DOHH2 (cell line): ENCODE measurements around the gene RPRM.
"Not testable (repeated sequence)": the region's sequence is repeated elsewhere in the genome, so short reads cannot be mapped to it uniquely, and the experiment has no call there.

ENCODE experiments used
- H3F3A ChIP-seq: fragments of 200-600 bp; sonication (generic), shearing (Covaris generic); 2 replicates; pipeline ENCODE4 v1.6.0; 2016; ENCODE audit warnings: antibody characterized with exemption, mild to moderate bottlenecking; ENCODE audit not compliant: control insufficient read depth, insufficient read depth
- H3K27ac ChIP-seq: fragments of 200-600 bp; sonication (generic); 2 replicates; pipeline ENCODE4 v1.5.1; 2014; ENCODE audit warnings: low read depth, mild to moderate bottlenecking, low read length, moderate library complexity
- H3K27me3 ChIP-seq: fragments of 200-600 bp; sonication (generic); 2 replicates; pipeline ENCODE4 v1.6.1; 2014; ENCODE audit warnings: mild to moderate bottlenecking, low read length, mixed read lengths; ENCODE audit not compliant: control insufficient read depth
- H3K36me3 ChIP-seq: fragments of 200-600 bp; sonication (generic); 2 replicates; pipeline ENCODE4 v1.6.1; 2014; ENCODE audit warnings: mild to moderate bottlenecking, low read length, moderate library complexity, mixed read lengths; ENCODE audit not compliant: control insufficient read depth
- H3K4me1 ChIP-seq: fragments of 200-600 bp; sonication (generic); 2 replicates; pipeline ENCODE4 v1.6.1; 2014; ENCODE audit warnings: mild to moderate bottlenecking, low read length, mixed read lengths; ENCODE audit not compliant: control insufficient read depth
- H3K4me2 ChIP-seq: fragments of 200-600 bp; sonication (generic); 2 replicates; pipeline ENCODE4 v1.6.0; 2014; ENCODE audit warnings: mild to moderate bottlenecking, low read length, moderate library complexity
- H3K4me3 ChIP-seq: fragments of 200-600 bp; sonication (generic); 2 replicates; pipeline ENCODE4 v1.5.1; 2014; ENCODE audit warnings: mild to moderate bottlenecking, low read length, mixed read lengths
- H3K79me2 ChIP-seq: fragments of 200-600 bp; sonication (generic); 2 replicates; pipeline ENCODE4 v1.6.1; 2014; ENCODE audit warnings: mild to moderate bottlenecking, low read length, mixed read lengths; ENCODE audit not compliant: control insufficient read depth
- H3K9me2 ChIP-seq: fragments of 200-600 bp; sonication (generic); replicated peaks from 2 replicates; pipeline ENCODE4 v1.6.1; 2014; ENCODE audit warnings: mild to moderate bottlenecking, low read length, mixed read lengths; ENCODE audit not compliant: control insufficient read depth
- H3K9me3 ChIP-seq: fragments of 200-600 bp; sonication (generic); 2 replicates; pipeline ENCODE4 v1.6.1; 2014; ENCODE audit warnings: antibody characterized with exemption, low read length, mixed read lengths; ENCODE audit not compliant: control insufficient read depth, insufficient read depth
- H4K20me1 ChIP-seq: fragments of 200-600 bp; sonication (generic); 2 replicates; pipeline ENCODE4 v1.6.0; 2014; ENCODE audit warnings: low read depth, mild to moderate bottlenecking, antibody characterized with exemption, low read length, moderate library complexity; ENCODE audit not compliant: control insufficient read depth, insufficient read depth
- EZH2phosphoT487 ChIP-seq: fragments of 200-600 bp; sonication (generic); IDR thresholded peaks from 2 replicates; pipeline ENCODE4 v1.6.1; 2017; ENCODE audit warnings: borderline replicate concordance, mild to moderate bottlenecking, antibody characterized with exemption, low read length, moderate library complexity, mixed read lengths
- TF ChIP-seq, protein P1 (sequence below): fragments of 200-600 bp; sonication (generic); IDR thresholded peaks from one replicate; pipeline ENCODE4 v1.5.1; 2014; ENCODE audit warnings: antibody characterized with exemption, mild to moderate bottlenecking, low read depth, low read length; ENCODE audit not compliant: poor library complexity, severe bottlenecking

The RPRM gene

DNA sequence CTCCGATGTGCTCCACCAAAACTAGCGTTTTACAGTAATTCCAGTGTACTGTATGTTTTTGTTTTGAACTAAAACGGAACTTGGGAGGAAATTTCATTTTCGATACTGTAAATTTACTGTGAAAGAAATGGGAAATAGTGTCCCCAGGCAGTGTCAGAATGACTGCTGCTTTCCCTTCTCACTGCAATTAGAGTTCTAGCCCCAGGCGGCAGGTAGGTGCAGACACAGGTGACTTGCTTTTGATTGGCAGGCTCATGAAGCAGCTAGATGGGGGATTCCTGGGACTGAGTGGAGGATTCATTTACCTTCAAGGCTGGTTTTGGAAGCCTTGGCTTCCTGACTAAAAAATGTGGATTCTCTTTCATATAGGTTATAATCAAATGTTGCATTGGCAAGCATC lies 27.0 kb downstream of the RPRM start:
- no peaks in the 10 kb centered on the region for H3K79me2 ChIP-seq
- H3K4me3 ChIP-seq, result no peak overlapping the region
- no peaks in the 10 kb centered on the region for H3K9me3 ChIP-seq
- no peaks in the 10 kb centered on the region for H4K20me1 ChIP-seq
- H3K4me1 ChIP-seq, result no peaks in the 10 kb centered on the region
- no peak overlapping the region for H3K27ac ChIP-seq
- no peaks in the 10 kb centered on the region; the same call in 1 of the 2 replicates for H3K9me2 ChIP-seq
- H3F3A ChIP-seq, result no peaks in the 10 kb centered on the region
- TF ChIP-seq, protein P1, sequence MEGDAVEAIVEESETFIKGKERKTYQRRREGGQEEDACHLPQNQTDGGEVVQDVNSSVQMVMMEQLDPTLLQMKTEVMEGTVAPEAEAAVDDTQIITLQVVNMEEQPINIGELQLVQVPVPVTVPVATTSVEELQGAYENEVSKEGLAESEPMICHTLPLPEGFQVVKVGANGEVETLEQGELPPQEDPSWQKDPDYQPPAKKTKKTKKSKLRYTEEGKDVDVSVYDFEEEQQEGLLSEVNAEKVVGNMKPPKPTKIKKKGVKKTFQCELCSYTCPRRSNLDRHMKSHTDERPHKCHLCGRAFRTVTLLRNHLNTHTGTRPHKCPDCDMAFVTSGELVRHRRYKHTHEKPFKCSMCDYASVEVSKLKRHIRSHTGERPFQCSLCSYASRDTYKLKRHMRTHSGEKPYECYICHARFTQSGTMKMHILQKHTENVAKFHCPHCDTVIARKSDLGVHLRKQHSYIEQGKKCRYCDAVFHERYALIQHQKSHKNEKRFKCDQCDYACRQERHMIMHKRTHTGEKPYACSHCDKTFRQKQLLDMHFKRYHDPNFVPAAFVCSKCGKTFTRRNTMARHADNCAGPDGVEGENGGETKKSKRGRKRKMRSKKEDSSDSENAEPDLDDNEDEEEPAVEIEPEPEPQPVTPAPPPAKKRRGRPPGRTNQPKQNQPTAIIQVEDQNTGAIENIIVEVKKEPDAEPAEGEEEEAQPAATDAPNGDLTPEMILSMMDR, result no peak
- TF ChIP-seq EZH2phosphoT487, result no peak
- H3K27me3 ChIP-seq, result no peaks in the 10 kb centered on the region
- H3K36me3 ChIP-seq, result no peaks in the 10 kb centered on the region
- no peak overlapping the region for H3K4me2 ChIP-seq

DNA sequence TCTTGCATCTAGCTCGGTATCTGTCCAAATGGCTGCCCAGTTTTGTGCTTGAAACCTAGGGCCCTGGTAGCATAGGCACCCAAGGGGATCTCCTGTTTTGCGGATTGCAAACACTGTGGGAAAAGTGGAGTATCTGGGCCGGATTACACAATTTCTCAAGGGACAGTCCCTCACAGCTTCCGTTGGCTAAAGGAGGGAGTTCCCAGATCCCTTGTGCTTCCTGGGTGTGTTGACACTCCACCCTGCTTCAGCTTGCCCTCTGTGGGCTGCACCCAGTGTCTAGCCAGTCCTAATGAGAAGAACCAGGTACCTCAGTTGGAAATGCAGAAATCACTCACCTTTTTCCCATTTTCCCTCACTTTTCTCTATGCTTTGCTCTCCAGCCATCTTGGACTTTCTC lies 35.5 kb downstream of the RPRM start:
- no peaks in the 10 kb centered on the region; the same call in 1 of the 2 replicates for H3K9me2 ChIP-seq
- H4K20me1 ChIP-seq, result no peaks in the 10 kb centered on the region
- H3K79me2 ChIP-seq, result no peaks in the 10 kb centered on the region
- H3K9me3 ChIP-seq, result no peaks in the 10 kb centered on the region
- no peak overlapping the region for H3K4me3 ChIP-seq
- no peak overlapping the region for H3K27ac ChIP-seq
- H3K4me1 ChIP-seq, result no peaks in the 10 kb centered on the region
- H3K4me2 ChIP-seq, result no peak overlapping the region
- no peaks in the 10 kb centered on the region for H3K36me3 ChIP-seq
- TF ChIP-seq, protein P1, result no peak
- TF ChIP-seq EZH2phosphoT487, result no peak
- H3F3A ChIP-seq, result no peaks in the 10 kb centered on the region
- no peaks in the 10 kb centered on the region for H3K27me3 ChIP-seq

DNA sequence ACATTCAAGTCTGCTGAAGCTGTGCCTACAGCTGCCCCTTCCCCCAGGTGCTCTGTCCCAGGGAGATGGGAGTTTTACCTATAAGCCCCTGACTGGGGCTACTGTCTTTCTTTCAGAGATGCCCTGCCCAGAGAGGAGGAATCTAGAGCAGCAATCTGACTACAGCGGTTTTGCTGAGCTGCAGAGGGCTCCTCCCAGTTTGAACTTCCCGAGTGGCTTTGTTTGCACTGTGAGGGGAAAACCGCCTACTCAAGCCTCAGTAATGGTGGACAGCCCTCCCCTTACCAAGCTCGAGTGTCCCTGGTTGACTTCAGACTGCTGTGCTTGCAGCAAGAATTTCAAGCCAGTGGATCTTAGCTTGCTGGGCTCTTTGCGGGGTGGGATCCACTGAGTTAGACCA lies 35.9 kb downstream of the RPRM start:
- H3K79me2 ChIP-seq, H3K4me3 ChIP-seq, H4K20me1 ChIP-seq, H3K27me3 ChIP-seq, H3K9me3 ChIP-seq, H3K9me2 ChIP-seq, H3K4me2 ChIP-seq, H3K4me1 ChIP-seq, H3K27ac ChIP-seq, H3K36me3 ChIP-seq, H3F3A ChIP-seq: not testable (repeated sequence)

DNA sequence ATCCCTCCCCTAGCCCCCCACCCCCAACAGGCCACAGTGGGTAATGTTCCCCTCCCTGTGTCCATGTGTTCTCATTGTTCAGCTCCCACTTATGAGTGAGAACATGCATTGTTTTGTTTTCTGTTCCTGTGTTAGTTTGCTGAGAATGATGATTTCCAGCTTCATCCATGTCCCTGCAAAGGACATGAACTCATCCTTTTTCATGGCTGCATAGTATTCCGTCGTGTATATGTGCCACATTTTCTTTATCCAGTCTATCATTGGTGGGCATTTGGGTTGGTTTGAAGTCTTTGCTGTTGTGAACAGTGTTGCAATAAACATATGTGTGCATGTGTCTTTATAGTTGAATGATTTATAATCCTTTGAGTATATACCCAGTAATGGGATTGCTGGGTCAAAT lies 38.5 kb downstream of the RPRM start:
- not testable (repeated sequence) for H3K4me3 ChIP-seq, H3K27ac ChIP-seq, H3K4me1 ChIP-seq, H3F3A ChIP-seq, H3K9me2 ChIP-seq, H3K4me2 ChIP-seq, H3K36me3 ChIP-seq, H3K27me3 ChIP-seq, H4K20me1 ChIP-seq, H3K79me2 ChIP-seq, H3K9me3 ChIP-seq
